WI38 (cell line): ENCODE data around the gene SLC35A5.

Experiments used
- H3K4me3 ChIP-seq: 2 replicates; pipeline ENCODE4 v1.5.1; 2011; ENCODE audit warnings: low read depth, mild to moderate bottlenecking, control low read depth, low read length
- CTCF ChIP-seq: IDR thresholded peaks from 2 replicates; pipeline ENCODE4 v1.5.1; 2012; ENCODE audit warnings: low read depth, mild to moderate bottlenecking, control low read depth, low read length

Gene SLC35A5

GRCh38 chr3:112579697-112580096, 17.9 kb downstream of the SLC35A5 start:
- TF ChIP-seq CTCF = no peak
- no peak overlapping the region for H3K4me3 ChIP-seq

- TF ChIP-seq CTCF = peak; percentile 33; the same call in 1 of the 2 replicates
- no peak overlapping the region for H3K4me3 ChIP-seq
Measured at GRCh38 chr3:112582244-112582874, 20.5 kb downstream of the SLC35A5 start.

GRCh38 chr3:112583105-112583504, 21.3 kb downstream of the SLC35A5 start:
- no peak overlapping the region for H3K4me3 ChIP-seq

GRCh38 chr3:112585782-112586181, 23.9 kb downstream of the SLC35A5 start:
- TF ChIP-seq CTCF = no peak
- no peak overlapping the region for H3K4me3 ChIP-seq

More at GRCh38 chr3:112583105-112583504, 21.3 kb downstream of the SLC35A5 start:
- no peak for TF ChIP-seq CTCF

GRCh38 chr3:112587336-112587735, 25.5 kb downstream of the SLC35A5 start:
- H3K4me3 ChIP-seq = no peak overlapping the region
- TF ChIP-seq CTCF = no peak

- H3K4me3 ChIP-seq = no peak overlapping the region
- no peak for TF ChIP-seq CTCF
Measured at GRCh38 chr3:112593258-112593657, 31.4 kb downstream of the SLC35A5 start.

GRCh38 chr3:112594856-112595255, 33.0 kb downstream of the SLC35A5 start:
- no peak overlapping the region for H3K4me3 ChIP-seq
- no peak for TF ChIP-seq CTCF
